Right atrium auricular region (tissue), 2 donors: Measurements from ENCODE around the gene PPP5C. TPM values are rescaled to one million over a fixed set of nuclear protein-coding genes. Genes with fewer than 3 reads are reported as not detected.

Source experiments
- DNase-seq: peaks from one replicate; pipeline ENCODE4 v3.0.0-alpha.2; 2019; ENCODE audit warnings: low spot score
- H3K27ac ChIP-seq, 2 donors: fragments of 200-600 bp; sonication (generic); 1 replicate in 1 of 2; 2 replicates in 1 of 2; pipeline ENCODE4 v1.5.1; 2016 to 2019
- H3K27me3 ChIP-seq, 2 donors: fragments of 200-600 bp; sonication (generic); one replicate each; pipeline versions ENCODE4 v1.5.1 to v1.6.0; 2017 to 2019
- H3K36me3 ChIP-seq: fragments of 200-600 bp; sonication (generic); one replicate; pipeline ENCODE4 v1.5.1; 2016
- H3K4me1 ChIP-seq, 2 donors: fragments of 200-600 bp; sonication (generic); one replicate each; pipeline versions ENCODE4 v1.5.1 to v1.6.0; 2017 to 2019
- H3K4me3 ChIP-seq, 2 donors: fragments of 200-600 bp; sonication (generic); 1 replicate in 1 of 2; 2 replicates in 1 of 2; pipeline ENCODE4 v1.5.1; 2017 to 2019; ENCODE audit warnings: mild to moderate bottlenecking in 1 of 2, moderate library complexity in 1 of 2
- H3K9me3 ChIP-seq, 2 donors: fragments of 200-600 bp; sonication (generic); one replicate each; pipeline ENCODE4 v1.5.1; 2019
- CTCF ChIP-seq, 2 donors: fragments of 200-600 bp; sonication (generic); IDR thresholded peaks; one replicate each; pipeline ENCODE4 v1.5.1; 2019; ENCODE audit warnings: antibody characterized with exemption in 2 of 2
- total RNA-seq, 2 donors: library from RNA; depleted of rRNA; stranded (reverse); fragments of >200 nt; gene quantifications; one replicate each; pipeline ENCODE4 v1.1.0, GENCODE V29; 2016

PPP5C gene
- total RNA-seq, 2 donors from 2014 or later = 59.1 to 84.3 TPM

GRCh38 chr19:46350029-46350757 lies 3.3 kb downstream of the PPP5C start:
- Histone ChIP-seq H3K4me1 (peaks cover 0 to 83% of the 10 kb centered on the region in 2 donors), H3K9me3 (no peaks in the 10 kb centered on the region), H3K4me3 (no peak overlapping the region), H3K36me3 (peaks cover 17% of the 10 kb centered on the region), H3K27ac (peak overlapping the region; percentile 80 to 83), H3K27me3 (no peaks in the 10 kb centered on the region)
- DNase-seq = no peak
- TF ChIP-seq CTCF (IDR thresholded peaks at IDR 0.05) = no peak

DNA sequence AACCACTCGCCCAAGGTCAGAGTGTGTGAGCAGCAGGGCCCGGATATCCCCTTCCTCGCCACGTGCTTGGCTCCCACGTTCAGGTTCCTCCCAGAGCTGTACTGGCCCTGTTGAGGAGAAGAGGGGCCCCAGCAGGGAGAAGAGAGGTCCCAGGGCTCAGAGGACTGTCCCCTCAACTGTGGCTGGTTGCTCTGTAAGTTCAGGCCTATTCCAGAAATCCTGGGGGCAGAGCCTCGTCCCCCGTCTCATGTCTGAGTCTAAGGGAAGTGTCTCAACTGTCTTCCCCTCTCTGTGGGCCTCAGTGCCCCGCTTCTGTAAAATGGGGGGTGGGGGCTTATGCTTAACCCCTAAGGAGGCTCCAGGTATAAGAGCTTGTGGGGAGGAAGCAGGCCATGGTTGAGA lies 3.9 kb downstream of the PPP5C start:
- no peaks in the 10 kb centered on the region for H3K9me3 ChIP-seq
- peak overlapping the region; percentile 80 to 83 for H3K27ac ChIP-seq
- H3K36me3 ChIP-seq = peaks cover 17% of the 10 kb centered on the region
- no peak overlapping the region for H3K4me3 ChIP-seq
- no peak for DNase-seq
- no peaks in the 10 kb centered on the region for H3K27me3 ChIP-seq
- TF ChIP-seq CTCF (IDR thresholded peaks at IDR 0.05) = no peak
- H3K4me1 ChIP-seq = peaks cover 0 to 89% of the 10 kb centered on the region in 2 donors

DNA sequence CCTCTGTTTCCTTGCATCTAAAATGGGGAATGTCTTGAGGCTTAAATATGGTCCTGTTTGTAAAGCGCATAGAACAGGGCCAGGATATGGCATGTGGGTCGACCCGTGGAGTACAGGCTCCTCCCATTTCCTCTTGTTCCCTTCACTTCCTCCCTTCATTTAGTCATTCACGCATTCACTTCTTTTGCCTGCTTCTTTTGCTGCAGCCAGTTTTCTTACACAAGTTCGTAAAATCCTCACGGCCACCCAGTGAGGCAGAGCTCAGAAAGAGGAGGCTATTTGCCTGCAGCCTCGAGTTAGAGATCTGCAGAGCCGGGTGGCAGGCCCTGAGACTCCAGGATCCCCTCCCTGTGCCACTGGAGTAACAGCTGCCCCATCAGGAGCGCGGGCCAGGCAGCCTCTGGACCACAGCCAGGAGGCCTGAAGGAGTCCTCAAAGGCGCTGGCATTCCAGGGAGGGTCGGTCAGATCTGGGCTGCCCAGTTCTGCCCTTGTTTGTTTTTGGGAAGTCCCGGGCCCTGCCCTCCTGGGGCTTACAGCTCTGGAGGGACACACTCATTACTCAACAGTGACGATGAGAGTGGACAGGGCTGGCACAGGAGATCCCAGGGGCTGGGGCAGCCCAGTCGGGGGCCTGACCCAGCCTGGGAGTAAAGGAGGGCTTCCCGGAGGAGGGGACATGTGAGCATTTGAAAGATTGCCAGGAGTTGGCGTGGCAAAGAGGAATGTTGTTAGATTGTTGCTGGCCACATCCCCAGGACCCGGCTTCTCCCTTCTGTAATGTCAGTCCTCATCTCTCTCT lies 4.6 kb downstream of the PPP5C start:
- H3K4me1 ChIP-seq = peaks cover 0 to 92% of the 10 kb centered on the region in 2 donors
- peak overlapping the region in 1 of 2 donors; percentile 4 for H3K4me3 ChIP-seq
- DNase-seq = peak; percentile 68

GRCh38 chr19:46353730-46354528 lies 7.0 kb downstream of the PPP5C start:
- H3K27me3 ChIP-seq = no peaks in the 10 kb centered on the region
- peak overlapping the region; percentile 80 for H3K27ac ChIP-seq
- H3K4me1 ChIP-seq = peaks cover 0 to 74% of the 10 kb centered on the region in 2 donors
- H3K9me3 ChIP-seq = no peaks in the 10 kb centered on the region
- no peak overlapping the region for H3K4me3 ChIP-seq
- TF ChIP-seq CTCF (IDR thresholded peaks at IDR 0.05) = no peak
- no peak for DNase-seq
- peaks cover 17% of the 10 kb centered on the region for H3K36me3 ChIP-seq

More for the DNA sequence above, 4.6 kb downstream of the PPP5C start:
- Histone ChIP-seq H3K36me3 (peaks cover 17% of the 10 kb centered on the region), H3K27me3 (no peaks in the 10 kb centered on the region), H3K9me3 (no peaks in the 10 kb centered on the region), H3K27ac (peak overlapping the region; percentile 80 to 83)
- no peak for TF ChIP-seq CTCF (IDR thresholded peaks at IDR 0.05)

DNA sequence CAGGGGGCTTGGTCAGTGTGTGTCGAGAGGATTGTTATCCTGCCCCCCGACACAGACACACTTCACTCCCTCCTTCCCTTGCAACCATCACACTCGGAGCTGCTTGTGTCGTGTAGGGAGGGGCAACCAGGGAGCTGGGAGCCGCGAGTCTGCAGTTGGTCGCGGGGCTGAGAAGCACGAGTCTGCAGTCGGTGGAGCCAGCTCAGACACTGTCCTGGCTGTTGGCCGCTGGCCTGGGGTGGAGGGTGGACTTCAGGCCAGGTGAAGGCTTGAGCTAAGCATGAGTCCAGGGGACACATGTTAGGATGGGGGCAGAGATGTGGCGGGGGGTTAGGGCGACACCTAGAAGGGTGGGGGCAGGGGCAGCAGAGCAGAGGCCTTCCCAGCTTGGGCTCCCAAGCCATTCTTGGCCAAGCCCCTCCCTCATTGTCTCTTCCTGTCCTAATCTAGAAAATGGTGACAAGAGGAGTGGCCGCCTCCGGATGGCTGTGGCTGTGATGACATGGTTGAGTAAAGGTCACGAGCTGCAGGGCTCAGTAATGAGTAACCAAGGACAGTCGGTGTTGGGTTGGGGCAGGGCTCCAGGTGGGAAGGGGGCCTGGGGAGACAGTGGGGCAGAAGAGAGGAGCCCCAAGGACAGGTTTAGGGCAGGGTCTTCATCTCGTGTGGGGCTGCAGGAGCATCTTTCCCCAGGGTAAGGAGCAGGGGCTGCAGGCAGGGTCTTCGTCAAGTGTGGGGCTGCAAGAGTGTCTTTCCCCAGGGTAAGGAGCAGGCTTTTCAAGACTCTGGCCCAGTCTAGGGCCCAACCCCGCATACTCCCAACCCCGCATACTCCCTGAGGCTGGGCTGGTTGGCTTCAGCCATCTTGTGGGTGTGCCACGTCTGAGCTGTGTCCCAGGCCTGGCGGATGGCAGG lies 8.6 kb downstream of the PPP5C start:
- no peak for DNase-seq
- Histone ChIP-seq H3K36me3 (peaks cover 17% of the 10 kb centered on the region), H3K27me3 (no peaks in the 10 kb centered on the region), H3K9me3 (no peaks in the 10 kb centered on the region), H3K27ac (peak overlapping the region; percentile 80), H3K4me1 (peaks cover 0 to 58% of the 10 kb centered on the region in 2 donors), H3K4me3 (no peak overlapping the region)
- TF ChIP-seq CTCF (IDR thresholded peaks at IDR 0.05) = no peak
